ENCODE data around the gene MYO1E. TPM values are rescaled to one million over a fixed set of nuclear protein-coding genes. Genes with fewer than 3 reads are reported as not detected.
"Not testable (repeated sequence)": the region's sequence is repeated elsewhere in the genome, so short reads cannot be mapped to it uniquely, and the experiment has no call there.

MYO1E gene
- total RNA-seq, 1 experiment from 2014 or later, result 16.9 TPM

- no peak for DNase-seq (ENCODE audit: low spot score)
- in situ Hi-C loops (cut with HindIII; ENCODE audit: low sequenced_read_pairs), result no loop called here
These were observed 19.6 kb upstream of the MYO1E start for GRCh38 chr15:59392299-59392698.

GRCh38 chr15:59388670-59389069, 16.0 kb upstream of the MYO1E start:
- DNase-seq (ENCODE audit: low spot score), result no peak

GRCh38 chr15:59387196-59387878, 14.7 kb upstream of the MYO1E start:
- in situ Hi-C loops (cut with HindIII; ENCODE audit: low sequenced_read_pairs), result not testable (repeated sequence)

More at GRCh38 chr15:59388670-59389069, 16.0 kb upstream of the MYO1E start:
- in situ Hi-C loops (cut with HindIII; ENCODE audit: low sequenced_read_pairs), result no loop called here

GRCh38 chr15:59385171-59385570, 12.5 kb upstream of the MYO1E start:
- no peak for DNase-seq (ENCODE audit: low spot score)
- in situ Hi-C loops (cut with HindIII; ENCODE audit: low sequenced_read_pairs), result no loop called here

More at GRCh38 chr15:59387196-59387878, 14.7 kb upstream of the MYO1E start:
- DNase-seq (ENCODE audit: low spot score), result not testable (repeated sequence)

- in situ Hi-C loops (cut with HindIII; ENCODE audit: low sequenced_read_pairs), result no loop called here
- DNase-seq (ENCODE audit: low spot score), result no peak
These were observed 11.8 kb upstream of the MYO1E start for GRCh38 chr15:59384507-59384906.

- in situ Hi-C loops (cut with HindIII; ENCODE audit: low sequenced_read_pairs), result no loop called here
- no peak for DNase-seq (ENCODE audit: low spot score)
These were observed 8.4 kb upstream of the MYO1E start for GRCh38 chr15:59380902-59381610.

GRCh38 chr15:59379531-59379930, 6.9 kb upstream of the MYO1E start:
- DNase-seq (ENCODE audit: low spot score), result no peak
- in situ Hi-C loops (cut with HindIII; ENCODE audit: low sequenced_read_pairs), result no loop called here

- in situ Hi-C loops (cut with HindIII; ENCODE audit: low sequenced_read_pairs), result no loop called here
- DNase-seq (ENCODE audit: low spot score), result no peak
These were observed 6.2 kb upstream of the MYO1E start for GRCh38 chr15:59378855-59379254.

- in situ Hi-C loops (cut with HindIII; ENCODE audit: low sequenced_read_pairs), result no loop called here
These were observed 5.3 kb upstream of the MYO1E start for GRCh38 chr15:59377924-59378323.

GRCh38 chr15:59376733-59377132, 4.1 kb upstream of the MYO1E start:
- DNase-seq (ENCODE audit: low spot score), result no peak
- in situ Hi-C loops (cut with HindIII; ENCODE audit: low sequenced_read_pairs), result no loop called here

More at GRCh38 chr15:59377924-59378323, 5.3 kb upstream of the MYO1E start:
- DNase-seq (ENCODE audit: low spot score), result no peak

GRCh38 chr15:59373215-59373614, 544 bp upstream of the MYO1E start:
- DNase-seq (ENCODE audit: low spot score), result no peak
- in situ Hi-C loops (cut with HindIII; ENCODE audit: low sequenced_read_pairs), result no loop called here

- in situ Hi-C loops (cut with HindIII; ENCODE audit: low sequenced_read_pairs), result no loop called here
- DNase-seq (ENCODE audit: low spot score), result no peak
These were observed 966 bp downstream of the MYO1E start for GRCh38 chr15:59371458-59372351.

GRCh38 chr15:59369597-59369996, 3.1 kb downstream of the MYO1E start:
- DNase-seq (ENCODE audit: low spot score), result no peak
- in situ Hi-C loops (cut with HindIII; ENCODE audit: low sequenced_read_pairs), result no loop called here

- DNase-seq (ENCODE audit: low spot score), result no peak
- in situ Hi-C loops (cut with HindIII; ENCODE audit: low sequenced_read_pairs), result no loop called here
These were observed 5.6 kb downstream of the MYO1E start for GRCh38 chr15:59367022-59367451.

GRCh38 chr15:59366333-59367021, 6.2 kb downstream of the MYO1E start:
- DNase-seq (ENCODE audit: low spot score), result no peak
- in situ Hi-C loops (cut with HindIII; ENCODE audit: low sequenced_read_pairs), result no loop called here

- DNase-seq (ENCODE audit: low spot score), result no peak
- in situ Hi-C loops (cut with HindIII; ENCODE audit: low sequenced_read_pairs), result no loop called here
These were observed 8.4 kb downstream of the MYO1E start for GRCh38 chr15:59364248-59364647.

- DNase-seq (ENCODE audit: low spot score), result no peak
- in situ Hi-C loops (cut with HindIII; ENCODE audit: low sequenced_read_pairs), result no loop called here
These were observed 10.3 kb downstream of the MYO1E start for GRCh38 chr15:59362331-59362730.

GRCh38 chr15:59360896-59361295, 11.8 kb downstream of the MYO1E start:
- in situ Hi-C loops (cut with HindIII; ENCODE audit: low sequenced_read_pairs), result no loop called here

GRCh38 chr15:59360305-59360704, 12.4 kb downstream of the MYO1E start:
- in situ Hi-C loops (cut with HindIII; ENCODE audit: low sequenced_read_pairs), result no loop called here

More at GRCh38 chr15:59360896-59361295, 11.8 kb downstream of the MYO1E start:
- no peak for DNase-seq (ENCODE audit: low spot score)

More at GRCh38 chr15:59360305-59360704, 12.4 kb downstream of the MYO1E start:
- DNase-seq (ENCODE audit: low spot score), result no peak
